ENCODE data around the gene PPFIBP1.

Gene PPFIBP1

GRCh38 chr12:27667540-27667939 lies 143.5 kb downstream of the PPFIBP1 start:
- DNase-seq (ENCODE audit: low spot score) = peak; percentile 67

- no peak for DNase-seq (ENCODE audit: low spot score)
Observed at GRCh38 chr12:27672051-27672450, 148.0 kb downstream of the PPFIBP1 start.

- DNase-seq (ENCODE audit: low spot score) = no peak
Observed at GRCh38 chr12:27672643-27673042, 148.6 kb downstream of the PPFIBP1 start.

- no peak for DNase-seq (ENCODE audit: low spot score)
Observed at GRCh38 chr12:27673101-27673718, 149.2 kb downstream of the PPFIBP1 start.

GRCh38 chr12:27674989-27675388 lies 151.0 kb downstream of the PPFIBP1 start:
- no peak for DNase-seq (ENCODE audit: low spot score)

- DNase-seq (ENCODE audit: low spot score) = no peak
Observed at GRCh38 chr12:27680619-27681018, 156.6 kb downstream of the PPFIBP1 start.

GRCh38 chr12:27682534-27682933 lies 158.5 kb downstream of the PPFIBP1 start:
- no peak for DNase-seq (ENCODE audit: low spot score)

GRCh38 chr12:27685274-27685673 lies 161.3 kb downstream of the PPFIBP1 start:
- no peak for DNase-seq (ENCODE audit: low spot score)

GRCh38 chr12:27686147-27686546 lies 162.1 kb downstream of the PPFIBP1 start:
- no peak for DNase-seq (ENCODE audit: low spot score)

GRCh38 chr12:27688671-27689070 lies 164.7 kb downstream of the PPFIBP1 start:
- DNase-seq (ENCODE audit: low spot score) = no peak

- DNase-seq (ENCODE audit: low spot score) = no peak
Observed at GRCh38 chr12:27689558-27690180, 165.7 kb downstream of the PPFIBP1 start.

GRCh38 chr12:27693403-27693802 lies 169.4 kb downstream of the PPFIBP1 start:
- DNase-seq (ENCODE audit: low spot score) = no peak

GRCh38 chr12:27695556-27696292 lies 171.7 kb downstream of the PPFIBP1 start:
- DNase-seq (ENCODE audit: low spot score) = no peak

- DNase-seq (ENCODE audit: low spot score) = no peak
Observed at GRCh38 chr12:27696293-27696652, 172.3 kb downstream of the PPFIBP1 start, which contains the start of gene REP15. Gene REP15, plus strand, starts transcription at chr12:27696447. Its CDS starts 116 bp downstream, at chr12:27696563.

- DNase-seq (ENCODE audit: low spot score) = no peak
Observed at GRCh38 chr12:27696864-27697564, 173.0 kb downstream of the PPFIBP1 start.

- peak; percentile 64 for DNase-seq (ENCODE audit: low spot score)
Observed at GRCh38 chr12:27703720-27704452, 179.9 kb downstream of the PPFIBP1 start.

- DNase-seq (ENCODE audit: low spot score) = no peak
Observed at GRCh38 chr12:27705263-27705662, 181.3 kb downstream of the PPFIBP1 start.

GRCh38 chr12:27707216-27707615 lies 183.2 kb downstream of the PPFIBP1 start:
- DNase-seq (ENCODE audit: low spot score) = no peak

GRCh38 chr12:27709212-27709931 lies 185.4 kb downstream of the PPFIBP1 start:
- DNase-seq (ENCODE audit: low spot score) = no peak

- no peak for DNase-seq (ENCODE audit: low spot score)
Observed at GRCh38 chr12:27709932-27710591, 186.1 kb downstream of the PPFIBP1 start.

Data from AG08396 (cell line).